GM12878 (cell line): ENCODE results near the gene WDR91. TPM values are rescaled to one million over a fixed set of nuclear protein-coding genes. Genes with fewer than 3 reads are reported as not detected.

ENCODE experiments used
- ATAC-seq: fragments of 200-7000 bp; cut with Tn5 transposase; 3 replicates; pipeline ENCODE4 v1.9.1; 2020; ENCODE audit warnings: mild to moderate bottlenecking, moderate library complexity
- BruUV-seq: library from RNA; stranded (reverse); fragments of 400-500 nt; replicated peaks from 2 replicates; lab custom pipeline; 2021; lab: Mats Ljungman, UMichigan
- CTCF ChIA-PET: fragments of 300-600 bp; sonication (Branson Sonifier 250); formaldehyde crosslinking; extraction: SDS; loops from one replicate; lab custom pipeline; 2021; ENCODE audit warnings: inconsistent platforms; lab: Yijun Ruan, JAX
- POLR2A ChIA-PET: fragments of 350-600 bp; formaldehyde crosslinking; extraction: SDS; loops from one replicate; lab custom pipeline; 2021; ENCODE audit warnings: inconsistent platforms; lab: Charles Lee
- RAD21 ChIA-PET: fragments of 300-600 bp; sonication (Branson Sonifier 250); formaldehyde crosslinking; loops from one replicate; lab custom pipeline; 2023; ENCODE audit warnings: antibody characterized with exemption; ENCODE audit not compliant: unreplicated experiment; lab: Charles Lee
- SMC1A ChIA-PET: fragments of 300-600 bp; sonication (Branson Sonifier 250); formaldehyde crosslinking; loops from one replicate; lab custom pipeline; 2023; ENCODE audit not compliant: unreplicated experiment, uncharacterized antibody; lab: Charles Lee
- DNase-seq: peaks from one replicate; pipeline ENCODE4 v3.0.0-alpha.2; 2011; ENCODE audit warnings: low read depth, low spot score
- FAIRE-seq: peaks from 3 replicates; lab custom pipeline; 2011; peaks lifted over from hg19 to GRCh38; lab: Jason Lieb, UNC
- H2AFZ ChIP-seq: 2 replicates; pipeline ENCODE4 v1.6.0; 2011; ENCODE audit warnings: low read depth, low read length, control low read depth; ENCODE audit not compliant: control insufficient read depth
- H3K27ac ChIP-seq: 2 replicates; pipeline ENCODE4 v1.5.1; 2011; ENCODE audit warnings: control low read depth; ENCODE audit not compliant: control insufficient read depth, insufficient read depth
- H3K27me3 ChIP-seq, 2 experiments: replicated peaks in 1 of 2; 2 replicates each; pipeline versions ENCODE4 v1.6.0 to v1.6.1; 2011; ENCODE audit warnings: low read length in 1 of 2; ENCODE audit not compliant: control insufficient read depth in 2 of 2, insufficient read depth in 2 of 2
- H3K36me3 ChIP-seq, 2 experiments: 2 replicates each; pipeline ENCODE4 v1.5.1; 2011; ENCODE audit warnings: low read length in 1 of 2; ENCODE audit not compliant: control insufficient read depth in 2 of 2, insufficient read depth in 2 of 2
- H3K4me1 ChIP-seq: 2 replicates; pipeline ENCODE4 v1.6.1; 2011; ENCODE audit warnings: mild to moderate bottlenecking, low read length, moderate library complexity, mixed read lengths; ENCODE audit not compliant: control insufficient read depth, insufficient read depth
- H3K4me2 ChIP-seq: 2 replicates; pipeline ENCODE4 v1.6.0; 2011; ENCODE audit warnings: control low read depth; ENCODE audit not compliant: control insufficient read depth, insufficient read depth
- H3K4me3 ChIP-seq: fragments of 200-600 bp; sonication (generic); 2 replicates; pipeline ENCODE4 v1.5.1; 2016
- H3K79me2 ChIP-seq: 2 replicates; pipeline ENCODE4 v1.6.0; 2011; ENCODE audit warnings: low read length; ENCODE audit not compliant: control insufficient read depth, insufficient read depth
- H3K9ac ChIP-seq: 2 replicates; pipeline ENCODE4 v1.8.0; 2011; ENCODE audit warnings: low read length, control low read depth, mixed read lengths; ENCODE audit not compliant: control insufficient read depth, insufficient read depth
- H3K9me3 ChIP-seq: replicated peaks from 3 replicates; pipeline ENCODE4 v1.5.1; 2011; ENCODE audit warnings: mild to moderate bottlenecking, low read length; ENCODE audit not compliant: control insufficient read depth, insufficient read depth
- H4K20me1 ChIP-seq: 2 replicates; pipeline ENCODE4 v1.6.0; 2011; ENCODE audit not compliant: control insufficient read depth, insufficient read depth
- BACH1 ChIP-seq: fragments of 450-650 bp; IDR thresholded peaks from 2 replicates; pipeline ENCODE4 v1.6.1; 2017; ENCODE audit warnings: mild to moderate bottlenecking, borderline replicate concordance
- EED ChIP-seq: sonication (generic); IDR thresholded peaks from 2 replicates; pipeline ENCODE4 v1.6.1; 2016; ENCODE audit warnings: antibody characterized with exemption, low read depth
- IKZF1 ChIP-seq: fragments of 450-650 bp; conservative IDR thresholded peaks from 2 replicates; pipeline ENCODE4 v1.6.1; 2017; ENCODE audit warnings: antibody characterized with exemption, mild to moderate bottlenecking
- MEF2A ChIP-seq: IDR thresholded peaks from 2 replicates; pipeline ENCODE4 v1.6.1; 2011; ENCODE audit warnings: low read depth, mild to moderate bottlenecking, low read length, moderate library complexity; ENCODE audit not compliant: insufficient read depth
- MXI1 ChIP-seq: fragments of 150-350 bp; IDR thresholded peaks from 2 replicates; pipeline ENCODE4 v1.6.1; 2011; ENCODE audit warnings: low read depth, mild to moderate bottlenecking, inconsistent platforms, low read length, improper control_type of control experiment
- NR2C1 ChIP-seq: fragments of 450-650 bp; IDR thresholded peaks from 2 replicates; pipeline ENCODE4 v1.6.1; 2017; ENCODE audit warnings: antibody characterized with exemption, mild to moderate bottlenecking, moderate library complexity
- PML ChIP-seq: IDR thresholded peaks from 2 replicates; pipeline ENCODE4 v1.6.1; 2012; ENCODE audit warnings: low read length, inconsistent platforms
- RCOR1 ChIP-seq: conservative IDR thresholded peaks from 2 replicates; pipeline ENCODE4 v1.6.1; 2012; ENCODE audit warnings: low read depth, low read length, improper control_type of control experiment
- RUNX3 ChIP-seq: IDR thresholded peaks from 2 replicates; pipeline ENCODE4 v1.6.1; 2012; ENCODE audit warnings: low read length, inconsistent platforms
- SIN3A ChIP-seq: IDR thresholded peaks from 2 replicates; pipeline ENCODE4 v1.6.1; 2012; ENCODE audit warnings: low read depth, low read length, improper control_type of control experiment
- SMAD5 ChIP-seq: IDR thresholded peaks from 2 replicates; pipeline ENCODE4 v1.6.1; 2016; ENCODE audit warnings: antibody characterized with exemption, low read depth
- SUPT20H ChIP-seq: IDR thresholded peaks from 2 replicates; pipeline ENCODE4 v1.6.1; 2011; ENCODE audit warnings: low read depth, mild to moderate bottlenecking, low read length, moderate library complexity, borderline replicate concordance; ENCODE audit not compliant: control insufficient read depth
- TBL1XR1 ChIP-seq: IDR thresholded peaks from 2 replicates; pipeline ENCODE4 v1.6.1; 2012; ENCODE audit warnings: low read depth, low read length, improper control_type of control experiment
- WRNIP1 ChIP-seq: IDR thresholded peaks from 2 replicates; pipeline ENCODE4 v1.6.1; 2011; ENCODE audit warnings: low read depth, low read length, improper control_type of control experiment, borderline replicate concordance
- ZNF207 ChIP-seq: fragments of 450-650 bp; IDR thresholded peaks from 2 replicates; pipeline ENCODE4 v1.6.1; 2014; ENCODE audit warnings: antibody characterized with exemption, mild to moderate bottlenecking, borderline replicate concordance
- ZNF217 ChIP-seq: fragments of 450-650 bp; IDR thresholded peaks from 2 replicates; pipeline ENCODE4 v1.6.1; 2017; ENCODE audit warnings: antibody characterized with exemption, mild to moderate bottlenecking
- WGBS: methylation state at CpG from one replicate; pipeline ENCODE4 v1.1.6; 2016; ENCODE audit warnings: low lambda C conversion rate; ENCODE audit not compliant: insufficient replicate concordance, insufficient coverage; ENCODE audit errors: missing lambda C conversion rate; 5-methylcytosine and 5-hydroxymethylcytosine counted together
- in situ Hi-C: fragments of 300-500 bp; cut with MboI; formaldehyde crosslinking; loops from 9 replicates; pipeline ENCODE4 v1.14.3; 2018; ENCODE audit warnings: mixed read lengths
- intact Hi-C: fragments of 100-400 bp; cut with micrococcal nuclease; formaldehyde crosslinking; loops from one replicate; pipeline ENCODE4 v1.14.2; 2022; ENCODE audit not compliant: unreplicated experiment
- polyA plus RNA-seq, 11 experiments: library from polyadenylated mRNA; depleted of rRNA in 4 of 11; unstranded in 6 of 11; stranded (reverse) in 5 of 11; fragments of >200 nt; fragmentation: Nextera tagmentation in 4 of 11; fragmentation: Illumina TruSeq in 1 of 11; extraction: Ambion mirVana in 4 of 11; extraction: Trizol in 1 of 11; gene quantifications; 1 replicate in 1 of 11; 2 replicates in 10 of 11; pipeline versions ENCODE4 v1.2.1 to v1.2.3, GENCODE V29; 2011 to 2016; ENCODE audit warnings: inconsistent platforms in 2 of 11, missing spikeins in 2 of 11, low read depth in 1 of 11
- total RNA-seq, 4 experiments: library from RNA; depleted of rRNA in 3 of 4; stranded (reverse); fragments of >200 nt in 3 of 4; fragmentation: Illumina TruSeq in 1 of 4; extraction: Trizol in 1 of 4; gene quantifications; 2 replicates each; pipeline versions ENCODE4 v1.2.1 to v1.2.3, GENCODE V29; 2013 to 2021
- TF ChIP-seq, protein P1 (sequence below): fragments of 450-650 bp; IDR thresholded peaks from 2 replicates; pipeline ENCODE4 v1.6.1; 2016; ENCODE audit warnings: mild to moderate bottlenecking
- TF ChIP-seq, protein P2 (sequence below): fragments of 450-650 bp; IDR thresholded peaks from 2 replicates; pipeline ENCODE4 v1.6.1; 2016; ENCODE audit warnings: mild to moderate bottlenecking
- TF ChIP-seq, protein P3 (sequence below): fragments of 450-650 bp; conservative IDR thresholded peaks from 2 replicates; pipeline ENCODE4 v1.6.1; 2017; ENCODE audit warnings: mild to moderate bottlenecking, moderate library complexity

WDR91 gene
- total and polyA plus RNA-seq, 10 of the 15 experiments (the other 5 are each of a cell fraction or from before 2014, with no cell fraction given) = 7.6 to 83.3 (median 16.5) TPM

DNA sequence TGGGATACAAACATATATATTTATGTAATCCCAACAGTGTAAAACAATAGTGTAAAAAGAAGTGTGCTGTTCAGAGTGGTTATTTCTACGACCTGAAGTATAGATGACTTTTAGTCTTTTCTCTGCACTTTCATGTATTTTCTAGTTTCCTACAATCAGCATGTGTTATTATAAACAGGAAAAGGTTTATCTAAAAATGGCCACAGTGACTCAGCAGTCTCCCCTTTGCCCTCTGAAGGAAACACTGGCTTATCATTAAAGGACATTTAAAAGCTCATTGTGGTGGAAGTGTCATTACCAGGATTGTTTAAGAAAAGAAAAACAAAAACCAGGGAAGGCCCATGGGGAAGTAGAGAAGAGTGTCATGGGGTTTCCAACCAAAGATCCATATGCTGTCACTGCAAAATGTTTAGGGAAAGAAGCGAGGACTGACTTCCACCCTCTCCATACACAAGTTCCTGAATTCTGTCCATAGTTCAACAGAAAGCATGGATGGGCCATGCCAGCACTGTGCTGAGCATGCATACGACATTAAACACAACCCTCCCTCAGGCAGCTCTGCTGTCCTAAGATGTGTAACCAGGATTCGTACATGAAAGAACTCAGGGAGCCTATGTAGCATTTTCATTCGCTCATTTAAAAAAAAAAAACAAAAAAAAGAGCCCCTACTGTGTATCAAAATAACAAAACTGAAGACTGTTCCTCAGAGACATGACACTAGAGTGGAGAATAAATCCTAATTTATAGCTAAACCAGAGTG is 51.0 kb downstream of the WDR91 start:
- intact Hi-C loops = no loop called here
- H3K27ac ChIP-seq = peak overlapping the region; percentile 84
- H2AFZ ChIP-seq = peak overlapping the region; percentile 32; the same call in 1 of the 2 replicates
- no peak for TF ChIP-seq SUPT20H
- TF ChIP-seq MXI1 = peak; percentile 53; the same call in 1 of the 2 replicates
- no peak for TF ChIP-seq RCOR1
- no peak for TF ChIP-seq PML
- TF ChIP-seq, protein P1, sequence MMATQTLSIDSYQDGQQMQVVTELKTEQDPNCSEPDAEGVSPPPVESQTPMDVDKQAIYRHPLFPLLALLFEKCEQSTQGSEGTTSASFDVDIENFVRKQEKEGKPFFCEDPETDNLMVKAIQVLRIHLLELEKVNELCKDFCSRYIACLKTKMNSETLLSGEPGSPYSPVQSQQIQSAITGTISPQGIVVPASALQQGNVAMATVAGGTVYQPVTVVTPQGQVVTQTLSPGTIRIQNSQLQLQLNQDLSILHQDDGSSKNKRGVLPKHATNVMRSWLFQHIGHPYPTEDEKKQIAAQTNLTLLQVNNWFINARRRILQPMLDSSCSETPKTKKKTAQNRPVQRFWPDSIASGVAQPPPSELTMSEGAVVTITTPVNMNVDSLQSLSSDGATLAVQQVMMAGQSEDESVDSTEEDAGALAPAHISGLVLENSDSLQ = no peak
- no peak for TF ChIP-seq EED
- TF ChIP-seq SIN3A = no peak
- TF ChIP-seq, protein P2, sequence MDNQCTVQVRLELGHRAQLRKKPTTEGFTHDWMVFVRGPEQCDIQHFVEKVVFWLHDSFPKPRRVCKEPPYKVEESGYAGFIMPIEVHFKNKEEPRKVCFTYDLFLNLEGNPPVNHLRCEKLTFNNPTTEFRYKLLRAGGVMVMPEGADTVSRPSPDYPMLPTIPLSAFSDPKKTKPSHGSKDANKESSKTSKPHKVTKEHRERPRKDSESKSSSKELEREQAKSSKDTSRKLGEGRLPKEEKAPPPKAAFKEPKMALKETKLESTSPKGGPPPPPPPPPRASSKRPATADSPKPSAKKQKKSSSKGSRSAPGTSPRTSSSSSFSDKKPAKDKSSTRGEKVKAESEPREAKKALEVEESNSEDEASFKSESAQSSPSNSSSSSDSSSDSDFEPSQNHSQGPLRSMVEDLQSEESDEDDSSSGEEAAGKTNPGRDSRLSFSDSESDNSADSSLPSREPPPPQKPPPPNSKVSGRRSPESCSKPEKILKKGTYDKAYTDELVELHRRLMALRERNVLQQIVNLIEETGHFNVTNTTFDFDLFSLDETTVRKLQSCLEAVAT = peak; percentile 20; the same call in 1 of the 2 replicates
- TF ChIP-seq BACH1 = peak; percentile 93; the same call in 1 of the 2 replicates
- TF ChIP-seq RUNX3 = peak; percentile 38; the same call in 1 of the 2 replicates
- TF ChIP-seq MEF2A = peak; percentile 68
- no peak for TF ChIP-seq ZNF207
- peak; percentile 53 for TF ChIP-seq IKZF1
- peak; percentile 49 for TF ChIP-seq NR2C1
- no peak for TF ChIP-seq WRNIP1
- TF ChIP-seq TBL1XR1 = 0 out of 2 replicates have a peak, but pooled peaks have one; percentile 17
- no peak for TF ChIP-seq SMAD5
- 0 out of 2 replicates have a peak, but pooled peaks have one; percentile 40 for TF ChIP-seq ZNF217
- TF ChIP-seq, protein P3, sequence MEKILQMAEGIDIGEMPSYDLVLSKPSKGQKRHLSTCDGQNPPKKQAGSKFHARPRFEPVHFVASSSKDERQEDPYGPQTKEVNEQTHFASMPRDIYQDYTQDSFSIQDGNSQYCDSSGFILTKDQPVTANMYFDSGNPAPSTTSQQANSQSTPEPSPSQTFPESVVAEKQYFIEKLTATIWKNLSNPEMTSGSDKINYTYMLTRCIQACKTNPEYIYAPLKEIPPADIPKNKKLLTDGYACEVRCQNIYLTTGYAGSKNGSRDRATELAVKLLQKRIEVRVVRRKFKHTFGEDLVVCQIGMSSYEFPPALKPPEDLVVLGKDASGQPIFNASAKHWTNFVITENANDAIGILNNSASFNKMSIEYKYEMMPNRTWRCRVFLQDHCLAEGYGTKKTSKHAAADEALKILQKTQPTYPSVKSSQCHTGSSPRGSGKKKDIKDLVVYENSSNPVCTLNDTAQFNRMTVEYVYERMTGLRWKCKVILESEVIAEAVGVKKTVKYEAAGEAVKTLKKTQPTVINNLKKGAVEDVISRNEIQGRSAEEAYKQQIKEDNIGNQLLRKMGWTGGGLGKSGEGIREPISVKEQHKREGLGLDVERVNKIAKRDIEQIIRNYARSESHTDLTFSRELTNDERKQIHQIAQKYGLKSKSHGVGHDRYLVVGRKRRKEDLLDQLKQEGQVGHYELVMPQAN = 0 out of 2 replicates have a peak, but pooled peaks have one; percentile 51

More for the DNA sequence above, 51.0 kb downstream of the WDR91 start:
- Histone ChIP-seq H3K4me3 (no peak overlapping the region; the same call in 1 of the 2 replicates), H3K9ac (peak overlapping the region; percentile 64), H3K4me2 (peak overlapping the region; percentile 64), H3K9me3 (peaks cover 32% of the 10 kb centered on the region), H3K36me3 (peaks cover 18 to 24% of the 10 kb centered on the region in 2 experiments; a peak in 3 of 4 replicates), H3K4me1 (peaks cover 32% of the 10 kb centered on the region), H4K20me1 (no peaks in the 10 kb centered on the region), H3K27me3 (no peaks in the 10 kb centered on the region), H3K79me2 (peaks cover 37% of the 10 kb centered on the region)
- ChIA-PET SMC1A (interaction anchor here (0.6 to 7.0 kb wide), 16 partner anchors 10 to 513 kb away, joined by 3 to 108 read pairs (median 4); partner anchors contain the start of genes AGBL3, CYREN and TMEM140), POLR2A (interaction anchor here (0.7 to 15.9 kb wide), 8 partner anchors 10 to 173 kb away, joined by 3 to 169 read pairs (median 6); partner anchors contain the start of genes AGBL3, CYREN and TMEM140), CTCF (interaction anchor here (0.5 to 4.4 kb wide), 16 partner anchors 9 to 702 kb away, joined by 3 to 28 read pairs (median 4); partner anchors contain the start of genes AGBL3 and TMEM140), RAD21 (interaction anchor here (0.7 to 9.0 kb wide), 16 partner anchors 9 to 524 kb away, joined by 3 to 84 read pairs (median 4); partner anchors contain the start of genes AGBL3, CYREN and TMEM140)
- peak; percentile 54 for FAIRE-seq
- DNase-seq = no peak
- WGBS = 21% methylated on average over 5 of the region's 5 CpGs
- in situ Hi-C loops = loop anchor here (10.0 kb wide), 1 partner anchor 515 kb away; the partner anchor contains the start of gene BPGM
- no TSS peak for BruUV-seq
- peak; percentile 59 for ATAC-seq
